Retinal pigment epithelial cell (primary cell): ENCODE data around the gene STARD4.

Experiments
- DNase-seq: peaks from one replicate; pipeline ENCODE4 v3.0.0-alpha.2; 2010; ENCODE audit warnings: low read depth
- H3K4me3 ChIP-seq: 2 replicates; pipeline ENCODE4 v1.5.1; 2011; ENCODE audit warnings: mild to moderate bottlenecking, low read length, control low read depth, moderate library complexity
- CTCF ChIP-seq: conservative IDR thresholded peaks from 2 replicates; pipeline ENCODE4 v1.5.1; 2011; ENCODE audit warnings: low read depth, low read length, control low read depth, inconsistent platforms

Gene STARD4

GRCh38 chr5:111512375-111513130, at the start of gene STARD4:
Gene STARD4 (minus strand): TSS chr5:111512535. CDS start chr5:111507433, 5,102 bp downstream.
- H3K4me3 ChIP-seq: peak within 1 kb of the TSS; percentile 92
- TF ChIP-seq CTCF: no peak
- peak; percentile 95 for DNase-seq

GRCh38 chr5:111559680-111560079, 47.3 kb upstream of the STARD4 start:
- no peak for DNase-seq
- H3K4me3 ChIP-seq: no peak overlapping the region
- TF ChIP-seq CTCF: no peak

GRCh38 chr5:111557686-111558085, 45.4 kb upstream of the STARD4 start:
- no peak for DNase-seq
- H3K4me3 ChIP-seq: no peak overlapping the region
- no peak for TF ChIP-seq CTCF

GRCh38 chr5:111557111-111557510, 44.8 kb upstream of the STARD4 start:
- no peak for DNase-seq
- no peak overlapping the region for H3K4me3 ChIP-seq
- TF ChIP-seq CTCF: no peak

- TF ChIP-seq CTCF: no peak
- no peak overlapping the region for H3K4me3 ChIP-seq
- DNase-seq: no peak
Measured at GRCh38 chr5:111556501-111556900, 44.2 kb upstream of the STARD4 start.

- DNase-seq: no peak
- TF ChIP-seq CTCF: no peak
- no peak overlapping the region for H3K4me3 ChIP-seq
Measured at GRCh38 chr5:111555760-111556159, 43.4 kb upstream of the STARD4 start.

GRCh38 chr5:111553868-111554267, 41.5 kb upstream of the STARD4 start:
- no peak for TF ChIP-seq CTCF
- no peak for DNase-seq
- no peak overlapping the region for H3K4me3 ChIP-seq
